ENCODE results near the gene SBK3.
"Not testable (repeated sequence)": the region's sequence is repeated elsewhere in the genome, so short reads cannot be mapped to it uniquely, and the experiment has no call there.

SBK3 gene

DNA sequence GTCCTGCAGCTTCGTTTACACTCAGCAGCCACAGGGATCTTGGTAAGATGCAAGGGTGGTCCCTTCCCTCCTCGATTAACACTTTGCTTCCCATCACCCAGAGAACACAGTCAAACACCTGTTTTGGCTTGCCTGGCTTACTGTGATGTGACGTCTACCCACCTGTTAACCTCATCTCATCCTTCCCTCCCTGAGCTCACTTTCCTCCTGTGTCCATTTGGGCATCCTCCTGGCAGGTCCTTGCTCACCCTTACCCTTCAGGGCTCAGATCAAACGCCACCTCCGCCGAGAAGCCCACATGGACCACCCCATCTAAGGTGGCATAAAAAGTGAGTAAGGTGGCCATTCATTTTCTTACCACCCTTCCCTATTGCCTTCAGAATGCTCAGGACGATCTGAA is 44.8 kb upstream of the SBK3 start:
- TF ChIP-seq MYC (IDR thresholded peaks at IDR 0.05; ENCODE audit: low read depth, low read length) (no peak), CTCF (IDR thresholded peaks at IDR 0.05; ENCODE audit: low read depth, low read length) (no peak), POLR2A (IDR thresholded peaks at IDR 0.05; ENCODE audit: extremely low read depth, insufficient read length) (no peak)
- TF ChIP-seq, protein P1, sequence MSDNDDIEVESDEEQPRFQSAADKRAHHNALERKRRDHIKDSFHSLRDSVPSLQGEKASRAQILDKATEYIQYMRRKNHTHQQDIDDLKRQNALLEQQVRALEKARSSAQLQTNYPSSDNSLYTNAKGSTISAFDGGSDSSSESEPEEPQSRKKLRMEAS (IDR thresholded peaks at IDR 0.05; ENCODE audit: low read depth, low read length): no peak
- H3K4me3 ChIP-seq (ENCODE audit: low read depth, low read length): no peak overlapping the region
- DNase-seq (ENCODE audit: low read depth): no peak

GRCh38 chr19:55588738-55589137 is 43.4 kb upstream of the SBK3 start:
- no peak for TF ChIP-seq POLR2A (IDR thresholded peaks at IDR 0.05; ENCODE audit: extremely low read depth, insufficient read length)
- TF ChIP-seq, protein P1 (IDR thresholded peaks at IDR 0.05; ENCODE audit: low read depth, low read length): no peak
- TF ChIP-seq CTCF (IDR thresholded peaks at IDR 0.05; ENCODE audit: low read depth, low read length): no peak
- no peak for TF ChIP-seq MYC (IDR thresholded peaks at IDR 0.05; ENCODE audit: low read depth, low read length)
- no peak overlapping the region for H3K4me3 ChIP-seq (ENCODE audit: low read depth, low read length)
- DNase-seq (ENCODE audit: low read depth): no peak

- H3K4me3 ChIP-seq (ENCODE audit: low read depth, low read length): peak overlapping the region; percentile 38
- DNase-seq (ENCODE audit: low read depth): peak; percentile 86
- TF ChIP-seq POLR2A (IDR thresholded peaks at IDR 0.05; ENCODE audit: extremely low read depth, insufficient read length) (peak; percentile 30), MYC (IDR thresholded peaks at IDR 0.05; ENCODE audit: low read depth, low read length) (no peak), CTCF (IDR thresholded peaks at IDR 0.05; ENCODE audit: low read depth, low read length) (no peak)
- TF ChIP-seq, protein P1 (IDR thresholded peaks at IDR 0.05; ENCODE audit: low read depth, low read length): no peak
These were observed 41.8 kb upstream of the SBK3 start for GRCh38 chr19:55586976-55587668.

GRCh38 chr19:55585658-55586339 is 40.5 kb upstream of the SBK3 start:
- DNase-seq (ENCODE audit: low read depth): peak; percentile 64
- TF ChIP-seq POLR2A (IDR thresholded peaks at IDR 0.05; ENCODE audit: extremely low read depth, insufficient read length) (no peak), CTCF (IDR thresholded peaks at IDR 0.05; ENCODE audit: low read depth, low read length) (no peak), MYC (IDR thresholded peaks at IDR 0.05; ENCODE audit: low read depth, low read length) (no peak)
- TF ChIP-seq, protein P1 (IDR thresholded peaks at IDR 0.05; ENCODE audit: low read depth, low read length): no peak
- no peak overlapping the region for H3K4me3 ChIP-seq (ENCODE audit: low read depth, low read length)

GRCh38 chr19:55584871-55585270 is 39.5 kb upstream of the SBK3 start:
- DNase-seq (ENCODE audit: low read depth): no peak
- TF ChIP-seq CTCF (IDR thresholded peaks at IDR 0.05; ENCODE audit: low read depth, low read length) (no peak), MYC (IDR thresholded peaks at IDR 0.05; ENCODE audit: low read depth, low read length) (no peak), POLR2A (IDR thresholded peaks at IDR 0.05; ENCODE audit: extremely low read depth, insufficient read length) (no peak)
- TF ChIP-seq, protein P1 (IDR thresholded peaks at IDR 0.05; ENCODE audit: low read depth, low read length): no peak
- H3K4me3 ChIP-seq (ENCODE audit: low read depth, low read length): no peak overlapping the region

DNA sequence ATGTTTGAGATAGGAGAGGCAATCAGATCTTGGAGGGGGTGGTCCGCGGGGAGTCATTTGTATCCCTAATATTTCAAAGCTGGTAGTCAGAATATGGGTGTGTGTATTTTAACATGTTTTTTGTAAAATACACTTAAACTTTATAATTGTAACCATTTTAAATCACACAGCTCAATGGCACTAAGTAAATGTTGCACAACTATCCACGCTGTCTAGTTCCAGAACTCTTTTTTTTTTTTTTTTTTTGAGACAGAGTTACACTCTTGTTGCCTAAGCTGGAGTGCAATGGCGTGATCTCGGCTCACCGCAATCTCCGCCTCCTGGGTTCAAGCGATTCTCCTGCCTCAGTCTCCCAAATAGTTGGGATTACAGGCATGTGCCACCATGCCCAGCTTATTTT is 38.6 kb upstream of the SBK3 start:
- not testable (repeated sequence) for DNase-seq (ENCODE audit: low read depth); H3K4me3 ChIP-seq (ENCODE audit: low read depth, low read length)

- DNase-seq (ENCODE audit: low read depth): not testable (repeated sequence)
These were observed 36.9 kb upstream of the SBK3 start for GRCh38 chr19:55582284-55582683.

More at GRCh38 chr19:55582284-55582683, 36.9 kb upstream of the SBK3 start:
- H3K4me3 ChIP-seq (ENCODE audit: low read depth, low read length): not testable (repeated sequence)
